Fibroblast of villous mesenchyme (primary cell): ENCODE data around the gene CSDE1. TPM values are rescaled to one million over a fixed set of nuclear protein-coding genes. Genes with fewer than 3 reads are reported as not detected.
"Not testable (repeated sequence)": the region's sequence is repeated elsewhere in the genome, so short reads cannot be mapped to it uniquely, and the experiment has no call there.

ENCODE experiments used
- DNase-seq: peaks from one replicate; pipeline ENCODE4 v3.0.0-alpha.2; 2010; ENCODE audit warnings: low read depth
- H3K4me3 ChIP-seq: 2 replicates; pipeline ENCODE4 v1.5.1; 2011; ENCODE audit warnings: low read depth, mild to moderate bottlenecking, low read length
- total RNA-seq: library from RNA; depleted of rRNA; stranded (reverse); fragments of >200 nt; gene quantifications from 2 replicates; pipeline ENCODE4 v1.2.3, GENCODE V29; 2012
- TF ChIP-seq, protein P1 (sequence below): IDR thresholded peaks from 2 replicates; pipeline ENCODE4 v1.5.1; 2012; ENCODE audit warnings: low read depth, mild to moderate bottlenecking, low read length; ENCODE audit not compliant: insufficient read depth

CSDE1 gene
- total RNA-seq, 1 donor = 541 TPM

DNA sequence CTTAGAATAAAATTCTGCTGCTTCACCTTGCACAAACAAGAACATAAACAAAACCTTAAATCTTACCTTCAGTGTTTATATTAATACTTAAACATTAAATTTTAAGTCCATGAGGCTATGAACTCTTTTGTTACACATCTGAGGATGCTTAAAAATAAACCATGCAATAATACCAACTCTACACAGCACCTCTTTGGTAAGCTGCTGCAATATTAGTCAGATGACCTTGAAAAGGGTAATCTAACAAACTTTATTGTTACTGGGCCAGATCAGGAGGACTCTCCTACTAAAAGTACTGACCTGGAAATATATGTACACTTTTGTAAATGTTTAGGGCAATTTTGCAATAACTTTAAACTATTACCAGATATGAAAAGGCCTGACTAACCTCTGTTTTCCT lies 21.9 kb upstream of the CSDE1 start:
- TF ChIP-seq, protein P1, sequence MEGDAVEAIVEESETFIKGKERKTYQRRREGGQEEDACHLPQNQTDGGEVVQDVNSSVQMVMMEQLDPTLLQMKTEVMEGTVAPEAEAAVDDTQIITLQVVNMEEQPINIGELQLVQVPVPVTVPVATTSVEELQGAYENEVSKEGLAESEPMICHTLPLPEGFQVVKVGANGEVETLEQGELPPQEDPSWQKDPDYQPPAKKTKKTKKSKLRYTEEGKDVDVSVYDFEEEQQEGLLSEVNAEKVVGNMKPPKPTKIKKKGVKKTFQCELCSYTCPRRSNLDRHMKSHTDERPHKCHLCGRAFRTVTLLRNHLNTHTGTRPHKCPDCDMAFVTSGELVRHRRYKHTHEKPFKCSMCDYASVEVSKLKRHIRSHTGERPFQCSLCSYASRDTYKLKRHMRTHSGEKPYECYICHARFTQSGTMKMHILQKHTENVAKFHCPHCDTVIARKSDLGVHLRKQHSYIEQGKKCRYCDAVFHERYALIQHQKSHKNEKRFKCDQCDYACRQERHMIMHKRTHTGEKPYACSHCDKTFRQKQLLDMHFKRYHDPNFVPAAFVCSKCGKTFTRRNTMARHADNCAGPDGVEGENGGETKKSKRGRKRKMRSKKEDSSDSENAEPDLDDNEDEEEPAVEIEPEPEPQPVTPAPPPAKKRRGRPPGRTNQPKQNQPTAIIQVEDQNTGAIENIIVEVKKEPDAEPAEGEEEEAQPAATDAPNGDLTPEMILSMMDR = no peak
- DNase-seq = no peak

DNA sequence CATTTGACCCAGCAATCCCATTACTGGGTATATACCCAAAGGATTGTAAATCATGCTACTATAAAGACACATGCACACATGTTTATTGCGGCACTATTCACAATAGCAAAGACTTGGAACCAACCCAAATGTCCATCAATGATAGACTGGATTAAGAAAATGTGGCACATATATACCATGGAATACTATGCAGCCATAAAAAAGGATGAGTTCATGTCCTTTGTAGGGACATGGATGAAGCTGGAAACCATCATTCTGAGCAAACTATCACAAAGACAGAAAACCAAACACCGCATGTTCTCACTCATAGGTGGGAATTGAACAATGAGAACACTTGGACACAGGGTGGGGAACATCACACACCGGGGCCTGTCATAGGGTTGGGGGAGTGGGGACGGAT lies 18.9 kb upstream of the CSDE1 start:
- not testable (repeated sequence) for DNase-seq, H3K4me3 ChIP-seq

More for the DNA sequence above, 21.9 kb upstream of the CSDE1 start:
- peak overlapping the region; percentile 94 for H3K4me3 ChIP-seq

DNA sequence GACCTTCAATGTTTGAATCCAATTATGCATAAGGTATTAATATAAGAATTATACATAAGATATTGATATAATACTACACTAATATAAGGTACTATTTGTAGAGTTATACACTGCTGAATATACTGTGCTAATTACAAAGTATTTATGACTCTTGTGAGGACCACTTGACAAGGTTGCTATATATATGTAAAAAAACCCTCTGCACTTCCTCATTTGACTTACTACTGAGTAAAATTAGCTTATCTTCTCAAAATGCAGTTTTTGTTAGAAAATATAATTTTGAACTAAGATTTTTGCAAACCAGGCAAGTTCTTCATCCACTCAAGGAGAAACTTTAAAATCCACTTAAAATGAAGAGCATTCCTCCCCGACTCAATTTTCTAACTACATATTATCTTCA lies 14.2 kb upstream of the CSDE1 start:
- DNase-seq = no peak
- no peak overlapping the region for H3K4me3 ChIP-seq
- TF ChIP-seq, protein P1 = no peak

DNA sequence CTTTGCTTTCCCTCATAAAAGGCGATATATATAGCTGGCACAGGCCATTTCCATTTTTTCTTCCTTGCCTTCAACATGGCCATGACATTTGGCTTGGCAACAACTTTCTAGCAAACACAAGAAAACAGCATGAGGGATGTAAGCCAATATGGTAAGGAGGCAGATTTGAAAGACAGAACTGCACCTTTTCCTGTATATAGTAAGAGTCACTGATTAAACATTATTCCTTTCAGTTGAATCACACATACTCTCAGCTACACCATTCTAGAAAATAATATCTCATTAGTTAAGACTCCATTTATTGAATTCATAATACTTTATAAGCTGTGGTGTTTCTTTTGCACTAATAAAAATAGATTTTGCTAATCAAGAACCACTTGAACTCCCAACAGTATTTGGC lies 13.2 kb upstream of the CSDE1 start:
- H3K4me3 ChIP-seq = no peak overlapping the region
- TF ChIP-seq, protein P1 = no peak
- DNase-seq = no peak

DNA sequence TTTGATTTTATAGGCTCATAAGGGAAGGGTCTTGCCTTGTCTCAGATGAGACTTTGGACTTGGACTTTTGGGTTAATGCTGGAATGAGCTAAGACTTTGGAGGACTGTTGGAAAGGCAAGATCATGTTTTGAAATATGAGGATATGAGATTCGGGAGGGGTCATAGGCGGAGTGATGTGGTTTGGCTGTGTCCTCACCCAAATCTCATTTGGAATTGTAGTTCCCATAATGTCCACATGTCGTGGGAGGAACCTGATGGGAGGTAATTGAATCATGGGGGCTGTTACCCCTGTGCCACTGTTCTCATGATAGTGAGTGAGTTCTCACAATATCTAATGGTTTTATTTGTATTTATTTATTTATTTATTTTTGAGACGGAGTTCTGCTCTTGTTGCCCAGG lies 6.9 kb upstream of the CSDE1 start:
- no peak overlapping the region for H3K4me3 ChIP-seq
- TF ChIP-seq, protein P1 = peak; percentile 7
- no peak for DNase-seq

- DNase-seq = peak; percentile 24
- TF ChIP-seq, protein P1 = no peak
- peak overlapping the region; percentile 81 for H3K4me3 ChIP-seq
Observed at GRCh38 chr1:114758256-114758832, 560 bp upstream of the CSDE1 start.

- TF ChIP-seq, protein P1 = no peak
- peak overlapping the region; percentile 81 for H3K4me3 ChIP-seq
- peak; percentile 76 for DNase-seq
Observed at GRCh38 chr1:114756949-114757454, 782 bp downstream of the CSDE1 start.
